Neutrophil (primary cell): ENCODE results near the gene SLC4A11.

ENCODE experiments used
- H3K27ac ChIP-seq: fragments of 200-600 bp; sonication (generic); 2 replicates; pipeline ENCODE4 v1.5.1; 2016; ENCODE audit warnings: mild to moderate bottlenecking, moderate library complexity
- H3K27me3 ChIP-seq: fragments of 200-600 bp; sonication (generic); 2 replicates; pipeline ENCODE4 v1.6.0; 2016; ENCODE audit warnings: mild to moderate bottlenecking
- H3K36me3 ChIP-seq: fragments of 200-600 bp; sonication (generic); 2 replicates; pipeline ENCODE4 v1.5.1; 2017
- H3K4me1 ChIP-seq, 2 experiments: fragments of 200-600 bp in 1 of 2; sonication (generic) in 1 of 2; 1 replicate in 1 of 2; 2 replicates in 1 of 2; pipeline versions ENCODE4 v1.5.1 to v1.6.1; 2013 to 2016; ENCODE audit warnings: low read depth in 1 of 2, low read length in 1 of 2, mild to moderate bottlenecking in 1 of 2, moderate library complexity in 1 of 2; ENCODE audit not compliant: control insufficient read depth in 1 of 2, insufficient read depth in 1 of 2
- H3K4me3 ChIP-seq, 2 experiments: fragments of 200-600 bp in 1 of 2; sonication (generic) in 1 of 2; 1 replicate in 1 of 2; 2 replicates in 1 of 2; pipeline ENCODE4 v1.5.1; 2013 to 2016; ENCODE audit warnings: low read depth in 1 of 2, low read length in 1 of 2, mild to moderate bottlenecking in 1 of 2, moderate library complexity in 1 of 2
- H3K9me3 ChIP-seq: fragments of 200-600 bp; sonication (generic); 2 replicates; pipeline ENCODE4 v1.5.1; 2016
- CTCF ChIP-seq: fragments of 200-600 bp; sonication (generic); IDR thresholded peaks from 2 replicates; pipeline ENCODE4 v1.5.1; 2016; ENCODE audit warnings: antibody characterized with exemption

The SLC4A11 gene

GRCh38 chr20:3226093-3226492 is 12.9 kb downstream of the SLC4A11 start:
- no peak overlapping the region for H3K27ac ChIP-seq
- no peaks in the 10 kb centered on the region for H3K27me3 ChIP-seq
- no peaks in the 10 kb centered on the region for H3K4me1 ChIP-seq
- TF ChIP-seq CTCF = no peak
- H3K4me3 ChIP-seq = no peak overlapping the region
- H3K9me3 ChIP-seq = no peaks in the 10 kb centered on the region
- peaks cover 26% of the 10 kb centered on the region for H3K36me3 ChIP-seq

DNA sequence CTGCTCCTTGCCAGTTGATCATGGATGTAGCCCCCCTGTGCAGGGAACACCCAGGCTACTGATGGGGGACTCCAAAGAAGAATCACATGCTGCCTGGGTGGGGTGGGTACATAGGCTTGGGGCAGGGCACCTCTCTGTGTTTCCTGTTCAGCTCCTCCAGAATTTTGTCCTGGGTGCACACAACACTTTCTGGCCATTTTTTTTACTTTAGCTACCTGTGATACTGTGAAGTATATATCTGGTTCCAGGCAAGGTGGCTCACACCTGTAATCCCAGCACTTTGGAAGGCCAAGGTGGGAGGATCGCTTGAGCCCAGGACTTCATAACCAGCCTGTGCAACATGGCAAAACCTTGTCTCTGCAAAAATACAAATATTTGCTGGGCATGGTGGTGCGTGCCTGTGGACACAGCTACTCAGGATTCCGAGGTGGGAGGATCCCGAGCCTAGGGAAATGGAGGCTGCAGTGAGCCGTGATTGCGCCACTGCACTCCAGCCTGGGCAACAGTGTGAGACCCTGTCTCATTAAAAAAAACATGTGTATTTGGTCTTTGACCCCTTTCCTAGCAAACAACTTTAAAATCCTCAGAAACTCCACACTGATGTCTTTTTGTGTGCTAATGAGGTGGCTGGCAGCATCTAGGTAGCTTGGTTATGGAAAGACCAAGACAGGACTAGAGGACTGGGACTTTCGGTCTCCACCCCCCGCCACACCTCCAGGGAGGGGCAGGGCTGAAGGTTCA is 14.1 kb downstream of the SLC4A11 start:
- Histone ChIP-seq H3K27me3 (no peaks in the 10 kb centered on the region), H3K27ac (no peak overlapping the region)

DNA sequence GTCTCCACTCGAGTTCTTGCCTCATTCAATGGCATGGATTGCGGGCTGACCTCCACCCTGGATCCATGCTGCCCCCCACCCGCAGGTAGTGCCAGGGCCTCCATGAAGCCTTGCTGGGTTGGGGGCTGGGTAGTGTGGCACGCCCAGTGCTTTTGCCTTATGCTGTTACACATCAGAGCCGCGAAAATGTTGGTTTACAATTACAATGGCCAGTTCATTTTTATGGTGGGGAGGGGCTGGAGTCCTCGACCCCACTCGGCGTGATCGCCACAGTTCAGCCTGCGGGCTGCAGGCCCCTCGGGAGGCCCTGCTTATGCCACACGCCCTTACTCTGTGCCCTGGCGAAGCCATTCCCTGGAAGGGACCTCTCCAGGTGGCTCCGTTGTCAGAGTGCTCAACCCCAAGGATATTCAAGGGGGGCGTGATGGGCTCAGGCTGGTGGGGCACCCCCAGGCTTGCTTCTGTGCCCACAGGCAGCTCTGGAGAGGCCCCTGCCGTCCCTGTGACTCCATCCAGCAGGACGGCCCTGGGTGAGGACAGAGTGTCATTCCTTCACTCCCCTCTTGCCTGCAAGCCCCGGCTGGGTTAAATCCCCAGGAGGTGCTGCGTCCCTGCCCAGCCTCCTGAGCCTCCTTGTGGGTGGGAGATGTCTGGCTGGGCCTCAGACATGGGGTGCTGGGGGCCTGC is 14.9 kb downstream of the SLC4A11 start:
- Histone ChIP-seq H3K27me3 (no peaks in the 10 kb centered on the region), H3K27ac (no peak overlapping the region), H3K4me1 (no peaks in the 10 kb centered on the region), H3K9me3 (no peaks in the 10 kb centered on the region), H3K36me3 (peaks cover 29% of the 10 kb centered on the region), H3K4me3 (no peak overlapping the region)
- TF ChIP-seq CTCF = no peak

More for the DNA sequence above, 14.1 kb downstream of the SLC4A11 start:
- TF ChIP-seq CTCF = no peak
- H3K4me1 ChIP-seq = no peaks in the 10 kb centered on the region
- H3K9me3 ChIP-seq = no peaks in the 10 kb centered on the region
- H3K36me3 ChIP-seq = peaks cover 29% of the 10 kb centered on the region
- no peak overlapping the region for H3K4me3 ChIP-seq

DNA sequence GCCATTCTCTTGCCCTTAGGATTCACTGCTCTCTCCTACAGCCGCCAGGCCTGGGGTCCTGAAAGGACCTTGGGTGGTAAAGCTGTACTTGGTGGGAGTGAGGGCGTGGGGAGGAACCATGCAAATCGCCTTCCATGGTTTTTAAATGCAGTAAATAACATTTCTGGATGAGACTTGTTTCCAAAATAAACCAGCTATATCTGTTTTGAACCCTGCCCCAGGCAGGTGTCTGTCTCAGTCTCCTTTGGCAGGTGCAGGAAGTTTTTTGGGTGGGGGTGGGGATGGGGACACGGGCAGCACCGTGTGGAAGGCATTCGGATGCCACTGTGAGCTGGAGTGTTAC is 15.4 kb downstream of the SLC4A11 start:
- no peak overlapping the region for H3K27ac ChIP-seq

More for the DNA sequence above, 15.4 kb downstream of the SLC4A11 start:
- Histone ChIP-seq H3K27me3 (no peaks in the 10 kb centered on the region), H3K36me3 (peaks cover 29% of the 10 kb centered on the region), H3K4me3 (no peak overlapping the region), H3K4me1 (peaks cover 0 to under 1% of the 10 kb centered on the region in 2 experiments), H3K9me3 (no peaks in the 10 kb centered on the region)
- no peak for TF ChIP-seq CTCF
